HCT116 (cell line): ENCODE measurements around the gene SCYGR7. TPM values are rescaled to one million over a fixed set of nuclear protein-coding genes. Genes with fewer than 3 reads are reported as not detected.

ENCODE experiments used
- ATAC-seq: fragments of 200-7000 bp; cut with Tn5 transposase; 2 replicates; pipeline ENCODE4 v1.9.1; 2020; ENCODE audit warnings: mild to moderate bottlenecking, moderate library complexity
- BruUV-seq: library from RNA; stranded (reverse); fragments of 400-500 nt; replicated peaks from 2 replicates; lab custom pipeline; 2021; lab: Mats Ljungman, UMichigan
- CTCF ChIA-PET: fragments of 300-600 bp; sonication (Branson Sonifier 250); formaldehyde crosslinking; loops from one replicate; lab custom pipeline; 2021; ENCODE audit warnings: antibody characterized with exemption; lab: Charles Lee
- POLR2A ChIA-PET: fragments of 300-600, 350-600 bp; sonication (Branson Sonifier 250); formaldehyde crosslinking; loops from one replicate; lab custom pipeline; 2021; ENCODE audit warnings: antibody characterized with exemption; lab: Charles Lee
- RAD21 ChIA-PET, 2 experiments: fragments of 300-600 bp; sonication (Branson Sonifier 250); formaldehyde crosslinking; loops; one replicate each; lab custom pipeline; 2023; ENCODE audit warnings: low total read pairs in 2 of 2; ENCODE audit not compliant: uncharacterized antibody in 2 of 2, unreplicated experiment in 2 of 2, low non-redundant PET in 1 of 2; lab: Charles Lee
- DNase-seq: peaks from one replicate; pipeline ENCODE4 v3.0.0-alpha.2; 2010; ENCODE audit warnings: low read depth, low spot score
- H2AFZ ChIP-seq: fragments of 200-600 bp; shearing (Covaris generic), sonication (generic); 2 replicates; pipeline ENCODE4 v1.6.1; 2017; ENCODE audit warnings: low read depth, mixed run types, mixed read lengths, antibody characterized with exemption, low read length; ENCODE audit not compliant: poor library complexity, severe bottlenecking
- H3K27ac ChIP-seq: 2 replicates; pipeline ENCODE4 v1.5.1; 2012; ENCODE audit warnings: low read depth, low read length
- H3K27me3 ChIP-seq: fragments of 200-600 bp; sonication (generic); 2 replicates; pipeline ENCODE4 v1.6.1; 2016; ENCODE audit warnings: mixed run types, low read length, mixed read lengths; ENCODE audit not compliant: insufficient read depth
- H3K36me3 ChIP-seq, 2 experiments: fragments of 200-500 bp in 1 of 2; fragments of 200-600 bp in 1 of 2; sonication (Bioruptor generic) in 1 of 2; sonication (generic) in 1 of 2; 2 replicates each; pipeline versions ENCODE4 v1.5.1 to v1.6.1; 2014 to 2016; ENCODE audit warnings: low read length in 2 of 2, inconsistent platforms in 1 of 2, mixed read lengths in 1 of 2, mixed run types in 1 of 2; ENCODE audit not compliant: insufficient read depth in 2 of 2, control insufficient read depth in 1 of 2
- H3K4me1 ChIP-seq, 2 experiments: fragments of 200-600 bp in 1 of 2; sonication (generic) in 1 of 2; 2 replicates each; pipeline versions ENCODE4 v1.5.1 to v1.6.1; 2012 to 2017; ENCODE audit warnings: low read length in 2 of 2, inconsistent platforms in 1 of 2, mild to moderate bottlenecking in 1 of 2, mixed read lengths in 1 of 2, mixed run types in 1 of 2, moderate library complexity in 1 of 2; ENCODE audit not compliant: insufficient read depth in 2 of 2, control insufficient read depth in 1 of 2
- H3K4me2 ChIP-seq: fragments of 200-600 bp; sonication (generic); 2 replicates; pipeline ENCODE4 v1.6.1; 2017; ENCODE audit warnings: mixed run types, low read length, mixed read lengths
- H3K4me3 ChIP-seq, 2 experiments: fragments of 200-600 bp in 1 of 2; sonication (generic) in 1 of 2; replicated peaks in 1 of 2; 2 replicates each; pipeline ENCODE4 v1.5.1; 2011 to 2016; ENCODE audit warnings: low read length in 2 of 2, control low read depth in 1 of 2, low read depth in 1 of 2, mild to moderate bottlenecking in 1 of 2, mixed read lengths in 1 of 2, mixed run types in 1 of 2
- H3K79me2 ChIP-seq: fragments of 200-600 bp; sonication (generic); 2 replicates; pipeline ENCODE4 v1.6.1; 2017; ENCODE audit warnings: mild to moderate bottlenecking, mixed run types, low read length, moderate library complexity, mixed read lengths; ENCODE audit not compliant: insufficient read depth
- H3K9ac ChIP-seq: fragments of 200-600 bp; sonication (generic); 2 replicates; pipeline ENCODE4 v1.6.1; 2016; ENCODE audit warnings: low read length, mixed read lengths
- H3K9me2 ChIP-seq: fragments of 200-600 bp; sonication (generic), shearing (Covaris generic); 2 replicates; pipeline ENCODE4 v1.6.1; 2017; ENCODE audit warnings: mixed run types, mild to moderate bottlenecking, moderate library complexity; ENCODE audit not compliant: insufficient read depth
- H3K9me3 ChIP-seq, 2 experiments: fragments of 200-500 bp in 1 of 2; fragments of 200-600 bp in 1 of 2; sonication (Bioruptor generic) in 1 of 2; sonication (generic) in 1 of 2; 2 replicates each; pipeline ENCODE4 v1.6.1; 2014 to 2017; ENCODE audit warnings: low read length in 2 of 2, mixed read lengths in 2 of 2, inconsistent platforms in 1 of 2, low read depth in 1 of 2, mild to moderate bottlenecking in 1 of 2, mixed run types in 1 of 2, moderate library complexity in 1 of 2; ENCODE audit not compliant: control insufficient read depth in 1 of 2, insufficient read depth in 1 of 2
- H4K20me1 ChIP-seq: fragments of 200-600 bp; sonication (generic), shearing (Covaris generic); 2 replicates; pipeline ENCODE4 v1.6.1; 2017; ENCODE audit warnings: mixed run types, mild to moderate bottlenecking, moderate library complexity; ENCODE audit not compliant: insufficient read depth
- CBX3 ChIP-seq: IDR thresholded peaks from 2 replicates; pipeline ENCODE4 v1.6.1; 2012; ENCODE audit warnings: low read depth
- CEBPB ChIP-seq: IDR thresholded peaks from 2 replicates; pipeline ENCODE4 v1.6.1; 2012; ENCODE audit warnings: low read depth
- JUND ChIP-seq: IDR thresholded peaks from 2 replicates; pipeline ENCODE4 v1.6.1; 2012
- POLR2AphosphoS5 ChIP-seq: IDR thresholded peaks from 2 replicates; pipeline ENCODE4 v1.6.1; 2011; ENCODE audit warnings: mild to moderate bottlenecking, low read depth, low read length, moderate library complexity
- RAD21 ChIP-seq: IDR thresholded peaks from 2 replicates; pipeline ENCODE4 v1.6.1; 2012; ENCODE audit warnings: low read depth, mild to moderate bottlenecking
- SRF ChIP-seq: IDR thresholded peaks from 2 replicates; pipeline ENCODE4 v1.6.1; 2012; ENCODE audit warnings: low read depth
- YY1 ChIP-seq: IDR thresholded peaks from 2 replicates; pipeline ENCODE4 v1.6.1; 2011; ENCODE audit warnings: low read length, low read depth, moderate library complexity, mild to moderate bottlenecking; ENCODE audit not compliant: insufficient replicate concordance; ENCODE audit errors: extremely low read depth
- ZNF274 ChIP-seq: fragments of 200-500 bp; sonication (Bioruptor generic); IDR thresholded peaks from 2 replicates; pipeline ENCODE4 v1.6.1; 2014; ENCODE audit warnings: mild to moderate bottlenecking, low read depth, low read length, inconsistent platforms
- intact Hi-C: fragments of 100-400 bp; cut with micrococcal nuclease; formaldehyde crosslinking; loops from 2 replicates; pipeline ENCODE4 v1.10.0; 2022
- total RNA-seq: library from RNA; stranded (reverse); gene quantifications from one replicate; pipeline ENCODE4 v1.2.1, GENCODE V29; 2021; ENCODE audit not compliant: unreplicated experiment
- TF ChIP-seq, protein P1 (sequence below): IDR thresholded peaks from 2 replicates; pipeline ENCODE4 v1.6.1; 2012
- TF ChIP-seq, protein P2 (sequence below): IDR thresholded peaks from 2 replicates; pipeline ENCODE4 v1.6.1; 2011; ENCODE audit warnings: mild to moderate bottlenecking, low read length, moderate library complexity; ENCODE audit not compliant: insufficient replicate concordance; ENCODE audit errors: extremely low read depth
- TF ChIP-seq, protein P3 (sequence below): IDR thresholded peaks from 2 replicates; pipeline ENCODE4 v1.6.1; 2012; ENCODE audit warnings: low read depth

SCYGR7 gene
- total RNA-seq, 1 experiment from 2014 or later = not detected

DNA sequence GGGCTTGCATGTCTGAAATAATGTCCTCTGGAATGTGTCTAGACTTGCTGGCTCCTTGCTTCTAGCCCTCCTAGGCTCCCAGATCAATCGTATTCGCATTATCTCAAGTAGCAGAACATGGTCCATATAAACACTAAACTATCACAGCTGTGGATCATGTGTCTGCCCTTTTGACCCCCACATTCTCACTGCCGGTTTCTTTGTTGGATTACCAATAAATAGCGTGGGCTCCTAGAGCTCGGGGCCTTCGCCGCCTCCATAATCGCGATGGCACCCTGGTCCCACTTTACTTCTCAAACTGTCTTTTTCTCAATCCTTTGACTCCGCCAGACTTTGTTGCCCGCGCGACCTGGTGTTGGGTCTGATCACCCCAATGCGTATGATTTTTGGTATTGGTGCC is 11.2 kb downstream of the SCYGR7 start:
- DNase-seq = no peak
- Histone ChIP-seq H3K4me3 (no peak overlapping the region), H3K36me3 (no peaks in the 10 kb centered on the region), H3K9ac (no peak overlapping the region), H3K9me2 (no peaks in the 10 kb centered on the region), H3K4me1 (no peaks in the 10 kb centered on the region), H3K79me2 (no peaks in the 10 kb centered on the region), H4K20me1 (no peaks in the 10 kb centered on the region), H3K27me3 (no peaks in the 10 kb centered on the region), H2AFZ (no peak overlapping the region), H3K27ac (no peak overlapping the region), H3K4me2 (no peak overlapping the region), H3K9me3 (no peaks in the 10 kb centered on the region)
- POLR2A ChIA-PET = no interaction called here
- ATAC-seq = no peak
- RAD21 ChIA-PET = no interaction called here
- no TSS peak for BruUV-seq
- CTCF ChIA-PET = no interaction called here
- intact Hi-C loops = no loop called here
- TF ChIP-seq, protein P1, sequence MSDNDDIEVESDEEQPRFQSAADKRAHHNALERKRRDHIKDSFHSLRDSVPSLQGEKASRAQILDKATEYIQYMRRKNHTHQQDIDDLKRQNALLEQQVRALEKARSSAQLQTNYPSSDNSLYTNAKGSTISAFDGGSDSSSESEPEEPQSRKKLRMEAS = no peak
- TF ChIP-seq, protein P2, sequence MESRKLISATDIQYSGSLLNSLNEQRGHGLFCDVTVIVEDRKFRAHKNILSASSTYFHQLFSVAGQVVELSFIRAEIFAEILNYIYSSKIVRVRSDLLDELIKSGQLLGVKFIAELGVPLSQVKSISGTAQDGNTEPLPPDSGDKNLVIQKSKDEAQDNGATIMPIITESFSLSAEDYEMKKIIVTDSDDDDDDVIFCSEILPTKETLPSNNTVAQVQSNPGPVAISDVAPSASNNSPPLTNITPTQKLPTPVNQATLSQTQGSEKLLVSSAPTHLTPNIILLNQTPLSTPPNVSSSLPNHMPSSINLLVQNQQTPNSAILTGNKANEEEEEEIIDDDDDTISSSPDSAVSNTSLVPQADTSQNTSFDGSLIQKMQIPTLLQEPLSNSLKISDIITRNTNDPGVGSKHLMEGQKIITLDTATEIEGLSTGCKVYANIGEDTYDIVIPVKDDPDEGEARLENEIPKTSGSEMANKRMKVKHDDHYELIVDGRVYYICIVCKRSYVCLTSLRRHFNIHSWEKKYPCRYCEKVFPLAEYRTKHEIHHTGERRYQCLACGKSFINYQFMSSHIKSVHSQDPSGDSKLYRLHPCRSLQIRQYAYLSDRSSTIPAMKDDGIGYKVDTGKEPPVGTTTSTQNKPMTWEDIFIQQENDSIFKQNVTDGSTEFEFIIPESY = no peak
- TF ChIP-seq POLR2AphosphoS5 = no peak
- TF ChIP-seq YY1 = no peak
- TF ChIP-seq JUND = no peak
- no peak for TF ChIP-seq CEBPB
- no peak for TF ChIP-seq ZNF274
- TF ChIP-seq, protein P3, sequence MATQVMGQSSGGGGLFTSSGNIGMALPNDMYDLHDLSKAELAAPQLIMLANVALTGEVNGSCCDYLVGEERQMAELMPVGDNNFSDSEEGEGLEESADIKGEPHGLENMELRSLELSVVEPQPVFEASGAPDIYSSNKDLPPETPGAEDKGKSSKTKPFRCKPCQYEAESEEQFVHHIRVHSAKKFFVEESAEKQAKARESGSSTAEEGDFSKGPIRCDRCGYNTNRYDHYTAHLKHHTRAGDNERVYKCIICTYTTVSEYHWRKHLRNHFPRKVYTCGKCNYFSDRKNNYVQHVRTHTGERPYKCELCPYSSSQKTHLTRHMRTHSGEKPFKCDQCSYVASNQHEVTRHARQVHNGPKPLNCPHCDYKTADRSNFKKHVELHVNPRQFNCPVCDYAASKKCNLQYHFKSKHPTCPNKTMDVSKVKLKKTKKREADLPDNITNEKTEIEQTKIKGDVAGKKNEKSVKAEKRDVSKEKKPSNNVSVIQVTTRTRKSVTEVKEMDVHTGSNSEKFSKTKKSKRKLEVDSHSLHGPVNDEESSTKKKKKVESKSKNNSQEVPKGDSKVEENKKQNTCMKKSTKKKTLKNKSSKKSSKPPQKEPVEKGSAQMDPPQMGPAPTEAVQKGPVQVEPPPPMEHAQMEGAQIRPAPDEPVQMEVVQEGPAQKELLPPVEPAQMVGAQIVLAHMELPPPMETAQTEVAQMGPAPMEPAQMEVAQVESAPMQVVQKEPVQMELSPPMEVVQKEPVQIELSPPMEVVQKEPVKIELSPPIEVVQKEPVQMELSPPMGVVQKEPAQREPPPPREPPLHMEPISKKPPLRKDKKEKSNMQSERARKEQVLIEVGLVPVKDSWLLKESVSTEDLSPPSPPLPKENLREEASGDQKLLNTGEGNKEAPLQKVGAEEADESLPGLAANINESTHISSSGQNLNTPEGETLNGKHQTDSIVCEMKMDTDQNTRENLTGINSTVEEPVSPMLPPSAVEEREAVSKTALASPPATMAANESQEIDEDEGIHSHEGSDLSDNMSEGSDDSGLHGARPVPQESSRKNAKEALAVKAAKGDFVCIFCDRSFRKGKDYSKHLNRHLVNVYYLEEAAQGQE = no peak
- TF ChIP-seq SRF = no peak
- TF ChIP-seq RAD21 = no peak
- TF ChIP-seq CBX3 = no peak
